Fibroblast of mammary gland (primary cell): ENCODE measurements around the gene CPT1A.

ENCODE experiments used
- DNase-seq: peaks from one replicate; pipeline ENCODE4 v3.0.0-alpha.2; 2010; ENCODE audit warnings: low read depth
- H3K4me3 ChIP-seq: 2 replicates; pipeline ENCODE4 v1.5.1; 2011; ENCODE audit warnings: low read depth, mild to moderate bottlenecking, low read length, moderate library complexity; ENCODE audit not compliant: control insufficient read depth
- CTCF ChIP-seq: conservative IDR thresholded peaks from 2 replicates; pipeline ENCODE4 v1.5.1; 2011; ENCODE audit warnings: low read depth, low read length, inconsistent platforms; ENCODE audit not compliant: control insufficient read depth, insufficient read depth

Gene CPT1A

GRCh38 chr11:68763181-68763721 lies 78.5 kb downstream of the CPT1A start:
- no peak for TF ChIP-seq CTCF
- no peak overlapping the region for H3K4me3 ChIP-seq
- no peak for DNase-seq

GRCh38 chr11:68762481-68762880 lies 79.2 kb downstream of the CPT1A start:
- no peak for TF ChIP-seq CTCF
- no peak overlapping the region for H3K4me3 ChIP-seq
- DNase-seq = no peak

- no peak for DNase-seq
- no peak overlapping the region for H3K4me3 ChIP-seq
- no peak for TF ChIP-seq CTCF
These were observed 79.9 kb downstream of the CPT1A start for GRCh38 chr11:68761801-68762200.

GRCh38 chr11:68759991-68760390 lies 81.7 kb downstream of the CPT1A start:
- H3K4me3 ChIP-seq = no peak overlapping the region
- no peak for DNase-seq
- no peak for TF ChIP-seq CTCF

- H3K4me3 ChIP-seq = no peak overlapping the region
- no peak for DNase-seq
- TF ChIP-seq CTCF = no peak
These were observed 84.0 kb downstream of the CPT1A start for GRCh38 chr11:68757711-68758110.

- peak; percentile 10 for DNase-seq
- no peak for TF ChIP-seq CTCF
- H3K4me3 ChIP-seq = no peak overlapping the region
These were observed 85.4 kb downstream of the CPT1A start for GRCh38 chr11:68756171-68756766.
